Head of caudate nucleus (tissue), 42 donors: ENCODE measurements around the gene ALOXE3.
"Not testable (repeated sequence)": the region's sequence is repeated elsewhere in the genome, so short reads cannot be mapped to it uniquely, and the experiment has no call there.

Source experiments
- DNase-seq, 42 donors: peaks; one replicate each; pipeline versions ENCODE4 v3.0.0 to v3.0.0-alpha.2; 2020 to 2021; ENCODE audit warnings: mixed read lengths in 7 of 42
- intact Hi-C: fragments of 100-400 bp; cut with DNase I; formaldehyde crosslinking; loops from one replicate; pipeline ENCODE4 v1.15.0; 2022

The ALOXE3 gene

GRCh38 chr17:8110907-8111306 is 7.4 kb downstream of the ALOXE3 start:
- DNase-seq = no peak
- intact Hi-C loops = no loop called here

DNA sequence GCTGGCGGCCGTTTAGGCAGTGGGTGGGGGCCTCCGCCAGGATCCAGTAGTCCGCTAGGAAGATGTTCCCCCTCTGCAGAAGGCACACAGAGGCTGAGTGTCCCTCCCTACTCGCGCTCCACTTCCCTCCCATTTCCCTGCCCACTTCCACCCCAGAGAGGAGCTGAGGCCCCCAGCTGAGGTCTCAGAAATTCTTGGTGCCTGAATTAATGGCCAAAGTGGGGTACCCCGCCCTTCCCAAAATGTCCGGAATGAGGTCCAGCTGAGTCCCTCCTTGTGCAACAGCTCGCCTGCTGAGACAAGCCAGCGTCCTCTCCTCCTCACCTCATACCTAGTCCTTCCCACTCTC is 7.9 kb downstream of the ALOXE3 start:
- DNase-seq = no peak
- intact Hi-C loops = no loop called here

DNA sequence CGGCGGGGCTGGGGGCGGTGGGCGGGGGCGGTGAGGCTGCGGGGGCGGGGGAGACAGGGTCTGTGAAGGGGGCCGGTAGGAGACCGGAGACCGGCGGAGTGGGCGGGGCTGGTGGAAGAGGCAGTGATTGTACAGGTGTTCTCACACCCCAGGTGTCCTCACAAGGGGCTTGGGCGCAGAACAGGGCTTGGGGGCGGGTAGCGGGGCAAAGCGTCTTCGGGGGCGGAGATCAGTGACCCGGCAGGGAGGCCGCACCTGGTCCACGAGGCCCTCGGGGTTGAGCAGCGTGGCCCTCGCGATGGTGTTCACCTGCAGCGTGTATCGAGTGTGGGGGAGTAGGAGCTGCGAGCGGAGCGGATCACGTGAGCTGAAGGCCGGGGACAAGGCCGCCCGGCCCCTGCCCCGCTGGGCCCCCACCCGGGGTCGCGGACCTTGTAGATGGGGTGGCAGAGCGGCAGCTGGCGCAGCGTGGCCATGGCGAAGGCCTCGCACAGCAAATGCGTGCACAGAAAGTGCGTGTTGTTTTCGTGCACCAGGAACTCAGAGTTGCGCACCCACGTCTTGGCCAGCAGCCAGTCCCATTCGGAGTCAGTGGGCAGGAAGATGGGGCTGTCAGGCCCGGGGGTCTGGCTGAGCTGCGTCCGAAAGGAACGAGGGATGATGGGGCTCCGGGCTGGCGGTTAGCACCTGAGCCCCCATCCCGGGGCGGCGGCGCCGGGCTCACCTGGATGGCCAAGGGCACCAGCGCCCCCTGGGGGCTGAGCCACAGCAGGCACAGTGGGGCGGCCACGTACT is 8.5 kb downstream of the ALOXE3 start:
- intact Hi-C loops = no loop called here
- DNase-seq = peak in 28 of 42 donors; percentile 6 to 74 (median 44)

DNA sequence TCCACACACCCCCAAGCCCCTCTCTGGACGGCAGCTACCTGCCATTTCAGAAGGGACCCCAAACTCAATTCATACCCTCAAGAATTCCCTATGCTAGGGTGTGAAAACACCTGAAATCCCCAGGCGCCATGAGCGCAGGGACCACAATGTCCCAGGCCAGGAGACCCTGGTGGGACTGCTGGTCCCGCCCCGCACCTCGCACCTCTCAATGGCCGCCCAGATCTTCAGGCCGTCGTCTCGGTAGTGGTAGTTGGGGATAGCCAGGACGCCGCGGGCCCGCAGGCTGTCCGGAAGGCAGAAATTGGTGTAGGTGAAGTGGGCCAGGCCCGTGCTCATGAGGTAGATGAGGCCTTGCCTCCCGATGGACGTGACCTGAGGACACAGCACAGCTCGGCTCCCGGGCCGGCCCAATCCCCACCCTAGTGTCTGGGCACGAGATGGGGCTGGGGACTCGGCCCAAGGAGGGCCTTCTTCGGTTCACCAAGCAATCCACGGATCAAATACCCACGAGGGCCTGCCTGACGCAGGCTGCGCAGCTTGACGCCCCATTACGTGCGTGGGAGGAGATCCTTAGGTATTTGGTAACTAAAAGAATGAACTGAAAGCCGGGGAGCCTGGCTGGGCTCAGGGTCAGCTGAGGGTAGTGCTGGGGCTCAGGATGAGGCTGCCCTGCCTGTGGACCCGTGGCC is 9.2 kb downstream of the ALOXE3 start:
- intact Hi-C loops = no loop called here
- no peak for DNase-seq

DNA sequence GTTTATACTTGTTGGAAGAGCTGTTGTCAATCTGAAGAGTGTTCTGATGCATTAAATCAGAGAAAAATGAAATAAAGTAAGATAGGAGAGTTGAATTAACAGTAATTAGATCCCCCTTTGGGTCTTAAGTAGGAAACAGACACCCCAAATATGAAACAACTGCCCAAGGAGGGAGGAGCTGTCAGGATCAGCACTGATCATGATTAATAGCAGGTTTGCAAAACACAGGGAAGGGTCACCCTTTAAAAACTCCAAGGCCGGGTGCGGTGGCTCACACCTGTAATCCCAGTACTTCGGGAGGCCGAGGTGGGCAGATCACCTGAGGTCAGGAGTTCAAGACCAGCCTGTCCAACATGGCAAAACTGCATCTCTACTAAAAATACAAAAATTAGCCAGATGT is 11.3 kb downstream of the ALOXE3 start:
- intact Hi-C loops, DNase-seq: not testable (repeated sequence)

GRCh38 chr17:8105957-8106398 is 12.3 kb downstream of the ALOXE3 start:
- intact Hi-C loops = no loop called here
- DNase-seq = no peak

GRCh38 chr17:8104911-8105310 is 13.4 kb downstream of the ALOXE3 start:
- intact Hi-C loops = no loop called here
- no peak for DNase-seq

DNA sequence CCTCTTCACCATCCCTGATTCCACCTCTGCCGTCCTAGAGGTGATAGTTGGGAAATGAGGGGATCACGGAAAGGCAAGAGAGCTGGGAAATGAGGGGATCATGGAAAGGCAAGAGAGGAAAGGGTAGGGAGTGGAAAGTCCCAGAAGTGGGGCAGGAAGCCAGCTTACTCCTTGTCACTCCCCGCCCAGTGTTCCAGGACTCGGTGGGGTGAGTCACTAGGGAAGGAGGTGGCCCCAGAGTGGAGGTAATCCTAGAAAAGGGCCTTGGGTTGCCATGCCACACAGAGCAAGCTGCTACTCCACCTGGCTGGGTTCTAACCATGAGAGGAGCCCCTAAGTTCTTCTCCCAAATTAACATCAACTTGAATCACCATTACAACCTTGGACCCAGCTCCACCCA is 14.8 kb downstream of the ALOXE3 start:
- DNase-seq = no peak
- intact Hi-C loops = no loop called here

- intact Hi-C loops = no loop called here
- no peak for DNase-seq
Measured at GRCh38 chr17:8101721-8102120, 16.6 kb downstream of the ALOXE3 start.

- intact Hi-C loops = no loop called here
- no peak for DNase-seq
Measured at GRCh38 chr17:8100763-8101162, 17.6 kb downstream of the ALOXE3 start.

- intact Hi-C loops = no loop called here
- no peak for DNase-seq
Measured at GRCh38 chr17:8100111-8100510, 18.2 kb downstream of the ALOXE3 start.

GRCh38 chr17:8096541-8096940 is 21.8 kb downstream of the ALOXE3 start:
- intact Hi-C loops = no loop called here
- no peak for DNase-seq

GRCh38 chr17:8095361-8095760 is 23.0 kb downstream of the ALOXE3 start:
- no peak for DNase-seq
- intact Hi-C loops = no loop called here

DNA sequence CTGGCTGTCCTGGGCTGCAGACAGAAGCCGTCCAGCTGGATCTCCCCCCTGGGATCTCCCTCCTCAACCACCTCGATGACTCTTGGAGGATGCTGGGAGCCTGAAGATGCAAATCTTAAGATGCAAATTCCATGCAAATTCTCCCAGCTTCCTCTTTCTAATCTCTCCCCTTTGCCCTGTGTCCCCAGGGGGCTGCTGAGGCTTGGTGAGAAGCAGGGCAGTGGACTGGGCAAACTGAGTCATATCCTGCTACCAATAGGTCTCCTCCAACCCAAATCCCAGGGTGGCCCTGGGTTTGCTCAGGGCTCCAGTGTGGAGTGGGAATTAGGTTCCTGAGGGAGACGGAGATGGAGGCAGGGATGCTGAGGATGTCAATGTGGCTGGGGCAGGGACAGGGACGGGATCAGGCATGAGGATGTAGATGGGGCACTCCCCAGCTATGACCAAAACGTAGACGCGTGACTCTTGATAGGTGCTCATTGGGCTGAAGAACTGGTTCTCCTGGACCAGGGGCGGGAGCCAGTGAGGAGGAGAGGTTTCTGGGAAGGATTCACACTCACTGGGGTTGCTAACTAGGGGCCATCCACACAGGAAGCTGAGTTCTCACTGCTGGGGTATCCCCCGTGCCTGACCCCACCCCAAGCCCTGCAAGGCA is 27.2 kb downstream of the ALOXE3 start:
- intact Hi-C loops = no loop called here
- no peak for DNase-seq

DNA sequence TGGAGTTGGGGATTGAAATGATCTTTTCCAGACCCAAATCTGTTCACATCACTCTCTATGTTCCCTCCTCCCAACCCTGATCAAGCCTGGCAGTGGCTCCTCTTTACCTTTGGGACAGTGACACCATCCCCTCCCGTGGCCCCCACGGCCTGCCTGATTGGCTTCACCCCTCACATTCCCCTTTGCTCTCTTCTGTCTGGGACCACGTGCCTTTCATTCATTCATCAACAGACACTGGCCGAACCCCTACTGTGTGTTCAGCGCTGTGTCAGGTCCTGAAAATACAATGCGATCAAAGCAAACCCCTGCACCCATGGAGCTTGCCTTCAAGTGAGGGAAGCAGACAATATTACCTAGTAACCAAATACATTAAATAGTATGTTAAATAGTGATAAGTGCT is 28.6 kb downstream of the ALOXE3 start:
- intact Hi-C loops = no loop called here
- no peak for DNase-seq

DNA sequence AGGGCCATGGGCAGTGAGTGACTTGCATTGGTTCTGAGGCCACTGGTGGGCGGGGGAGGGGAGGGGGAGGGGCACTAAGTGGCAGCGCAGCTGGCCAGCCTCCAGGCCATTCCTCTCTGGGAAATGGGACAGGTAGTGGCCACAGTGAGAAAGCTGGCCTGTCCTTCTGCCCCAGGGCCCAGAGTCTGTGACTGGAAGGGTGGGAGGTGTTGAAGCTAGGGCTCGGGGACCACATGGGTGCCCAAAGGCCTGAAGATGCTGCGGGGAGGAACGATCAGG is 30.4 kb downstream of the ALOXE3 start:
- no peak for DNase-seq
- intact Hi-C loops = no loop called here

DNA sequence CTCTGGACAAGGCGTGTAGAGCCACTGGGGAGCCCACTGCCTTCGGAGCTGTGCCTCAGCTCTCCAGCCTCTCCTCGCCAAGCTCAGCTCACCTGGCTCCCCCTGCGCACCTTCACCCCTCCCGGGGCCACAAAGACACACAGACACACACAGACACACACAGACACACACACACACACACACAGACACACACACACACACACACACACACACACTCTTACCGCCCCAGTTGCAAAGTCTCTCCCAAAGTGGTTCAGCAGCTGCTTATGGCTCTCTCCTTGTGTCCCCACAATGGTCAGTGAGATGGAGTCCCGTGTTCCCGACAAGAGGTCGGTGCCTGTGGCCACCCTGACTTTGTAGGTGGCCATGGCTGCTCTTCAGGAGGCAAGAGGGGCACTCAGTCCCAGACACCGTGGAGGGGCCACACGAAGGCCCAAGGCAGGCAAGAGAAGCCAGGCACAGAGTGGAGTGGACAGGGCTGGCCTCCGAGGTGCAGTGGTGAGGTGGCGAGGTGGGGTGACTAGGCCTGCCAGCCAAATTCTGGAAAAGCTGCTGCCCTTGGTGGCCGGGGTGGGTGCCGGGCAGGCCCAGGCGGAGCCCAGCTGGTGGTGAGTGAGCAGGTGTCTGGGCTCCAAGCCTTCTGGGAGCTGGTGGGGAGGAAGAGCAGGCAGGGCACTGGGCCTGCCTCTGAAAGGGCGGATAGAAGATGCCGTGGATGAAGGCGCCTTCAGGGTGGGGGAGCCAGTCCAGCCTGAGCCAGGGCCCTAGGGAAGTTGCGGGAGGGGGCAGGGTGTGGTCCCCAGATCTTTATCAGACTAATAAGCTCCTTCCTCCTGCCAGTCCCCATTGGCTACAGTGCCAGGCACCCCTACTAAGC is 31.0 kb downstream of the ALOXE3 start, which contains the start of gene ALOX12B:
TSS of gene ALOX12B (minus strand) at position 642 of the 877 bp plus-strand sequence. CDS start at position 368, 274 bp downstream.
- no peak for DNase-seq
- intact Hi-C loops = no loop called here

GRCh38 chr17:8084250-8084649 is 34.1 kb downstream of the ALOXE3 start:
- intact Hi-C loops = no loop called here
- no peak for DNase-seq

DNA sequence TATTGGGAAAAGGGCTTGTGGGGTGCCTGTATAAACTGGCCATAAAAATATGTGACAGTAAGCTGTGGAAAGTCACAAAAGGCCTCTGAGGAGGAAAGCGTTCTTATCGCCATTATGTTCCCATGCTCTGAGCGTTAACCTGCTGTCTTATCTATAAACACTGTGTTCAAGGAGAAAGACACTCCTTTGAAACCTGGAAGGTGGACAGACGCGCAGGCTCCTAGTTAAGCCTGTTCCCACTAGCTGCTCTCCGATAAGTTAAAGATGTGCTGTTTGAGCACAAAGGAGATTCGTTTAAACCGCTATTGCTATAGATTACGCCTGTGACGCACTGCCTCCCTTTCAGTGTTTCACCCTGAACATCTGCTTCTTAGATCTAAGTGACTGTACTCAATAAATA is 36.0 kb downstream of the ALOXE3 start:
- intact Hi-C loops = no loop called here
- no peak for DNase-seq

GRCh38 chr17:8081876-8082275 is 36.4 kb downstream of the ALOXE3 start:
- intact Hi-C loops = no loop called here
- DNase-seq = no peak
